Measurements from ENCODE around the gene NR5A1.

- TF ChIP-seq EZH2 (IDR thresholded peaks at IDR 0.05) = no peak
- TF ChIP-seq POLR2AphosphoS5 (IDR thresholded peaks at IDR 0.05; ENCODE audit: borderline replicate concordance, low read depth, low read length) = no peak
Measured at GRCh38 chr9:124441291-124441690, 65.9 kb downstream of the NR5A1 start.

Data from SK-N-MC (cell line).